Measurements from ENCODE around the gene KRTAP5-6.
"Not testable (repeated sequence)": the region's sequence is repeated elsewhere in the genome, so short reads cannot be mapped to it uniquely, and the experiment has no call there.

KRTAP5-6 gene

DNA sequence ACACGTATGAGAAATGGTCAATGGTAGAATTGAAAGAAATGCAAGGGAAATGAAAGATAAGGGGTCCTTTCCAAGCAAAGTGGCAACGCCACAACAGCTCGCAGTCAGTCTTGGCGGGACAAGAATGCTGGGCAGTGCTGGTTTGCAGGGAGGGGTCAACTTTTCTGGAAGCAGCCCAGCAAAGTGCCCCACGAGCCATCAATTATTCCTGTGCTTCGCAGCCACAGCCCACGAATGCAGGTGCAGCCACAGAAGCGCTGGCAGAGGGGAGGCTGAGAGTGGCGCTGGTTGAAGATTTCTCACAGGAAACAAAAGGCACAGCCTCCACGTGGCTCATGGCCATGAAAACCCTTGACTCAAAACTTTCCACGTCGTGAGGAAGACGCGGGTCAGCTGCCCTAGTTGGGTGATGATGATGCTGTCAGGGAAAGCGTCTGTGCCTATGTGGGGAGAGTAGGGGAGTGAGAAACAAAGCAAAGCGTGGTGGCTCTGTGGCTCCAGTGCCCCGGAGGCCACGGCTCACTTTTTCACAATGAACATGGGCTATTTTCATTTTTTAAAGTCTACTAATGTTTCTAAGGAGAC is 34.2 kb upstream of the KRTAP5-6 start:
- not testable (repeated sequence) for DNase-seq

- DNase-seq: no peak
Measured at GRCh38 chr11:1665313-1665712, 31.7 kb upstream of the KRTAP5-6 start.

GRCh38 chr11:1667121-1667850 is 29.7 kb upstream of the KRTAP5-6 start:
- no peak for DNase-seq

DNA sequence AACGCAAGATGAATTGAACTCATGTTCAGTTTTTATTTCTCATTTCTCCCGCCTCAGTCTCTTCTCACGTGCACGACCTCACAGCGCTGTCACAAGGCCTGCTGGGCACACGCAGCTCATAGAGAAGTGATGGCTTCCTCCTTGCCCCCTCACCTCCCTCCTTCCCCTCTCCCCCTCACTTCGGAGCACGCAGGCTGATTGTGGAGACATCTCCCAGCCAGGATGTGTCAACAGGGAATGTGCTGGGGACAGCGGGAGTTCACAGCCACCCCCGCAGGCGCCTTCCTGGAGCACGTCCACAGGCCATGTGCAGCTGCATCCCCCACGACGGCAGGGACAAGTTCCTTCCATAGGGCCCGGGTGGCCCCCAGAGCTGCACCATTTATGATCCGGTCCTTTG is 29.1 kb upstream of the KRTAP5-6 start:
- DNase-seq: no peak

GRCh38 chr11:1668911-1669473 is 28.0 kb upstream of the KRTAP5-6 start:
- no peak for DNase-seq

- no peak for DNase-seq
Measured at GRCh38 chr11:1669546-1670218, 27.3 kb upstream of the KRTAP5-6 start.

GRCh38 chr11:1670457-1670856 is 26.5 kb upstream of the KRTAP5-6 start:
- DNase-seq: not testable (repeated sequence)

DNA sequence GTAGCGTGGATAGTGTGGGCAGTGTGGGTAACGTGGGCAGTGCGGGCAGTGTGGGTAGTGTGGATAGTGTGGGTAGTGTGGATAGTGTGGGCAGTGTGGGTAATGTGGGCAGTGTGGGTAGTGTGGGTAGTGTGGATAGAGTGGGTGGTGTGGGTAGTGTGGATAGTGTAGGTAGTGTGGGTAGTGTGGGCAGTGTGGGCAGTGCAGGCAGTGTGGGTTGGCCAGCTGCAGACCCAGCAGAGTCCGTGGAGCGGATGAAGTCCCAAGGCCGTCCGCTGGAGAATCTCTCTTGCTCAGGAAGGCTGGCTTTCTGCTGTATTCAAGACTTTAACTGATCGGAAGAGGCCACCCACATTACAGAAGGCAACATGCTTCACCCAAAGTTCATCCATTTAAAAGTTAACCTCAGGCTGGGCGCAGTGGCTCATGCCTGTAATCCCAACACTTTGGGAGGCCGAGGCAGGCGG is 26.1 kb upstream of the KRTAP5-6 start:
- DNase-seq: no peak

DNA sequence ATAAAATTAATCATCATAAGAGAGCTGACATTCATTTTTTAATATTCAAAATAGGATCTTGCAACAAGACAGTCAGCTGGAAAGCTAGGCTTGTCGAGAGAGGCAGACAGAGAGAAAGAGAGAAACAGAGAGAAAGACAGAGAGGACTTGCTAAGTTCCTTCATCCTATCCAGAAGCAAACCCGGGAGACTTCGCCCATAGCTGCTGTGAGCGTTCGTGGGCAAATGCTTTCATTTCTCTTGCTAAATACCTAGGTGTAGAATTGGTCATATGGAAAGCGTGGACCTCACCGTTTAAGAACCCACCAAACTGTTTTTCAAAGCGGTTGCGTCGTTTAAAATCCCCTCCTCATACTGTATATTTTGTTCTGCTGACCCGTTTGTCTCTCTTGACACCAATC is 25.3 kb upstream of the KRTAP5-6 start:
- DNase-seq: no peak

GRCh38 chr11:1672613-1673350 is 24.2 kb upstream of the KRTAP5-6 start:
- DNase-seq: no peak

DNA sequence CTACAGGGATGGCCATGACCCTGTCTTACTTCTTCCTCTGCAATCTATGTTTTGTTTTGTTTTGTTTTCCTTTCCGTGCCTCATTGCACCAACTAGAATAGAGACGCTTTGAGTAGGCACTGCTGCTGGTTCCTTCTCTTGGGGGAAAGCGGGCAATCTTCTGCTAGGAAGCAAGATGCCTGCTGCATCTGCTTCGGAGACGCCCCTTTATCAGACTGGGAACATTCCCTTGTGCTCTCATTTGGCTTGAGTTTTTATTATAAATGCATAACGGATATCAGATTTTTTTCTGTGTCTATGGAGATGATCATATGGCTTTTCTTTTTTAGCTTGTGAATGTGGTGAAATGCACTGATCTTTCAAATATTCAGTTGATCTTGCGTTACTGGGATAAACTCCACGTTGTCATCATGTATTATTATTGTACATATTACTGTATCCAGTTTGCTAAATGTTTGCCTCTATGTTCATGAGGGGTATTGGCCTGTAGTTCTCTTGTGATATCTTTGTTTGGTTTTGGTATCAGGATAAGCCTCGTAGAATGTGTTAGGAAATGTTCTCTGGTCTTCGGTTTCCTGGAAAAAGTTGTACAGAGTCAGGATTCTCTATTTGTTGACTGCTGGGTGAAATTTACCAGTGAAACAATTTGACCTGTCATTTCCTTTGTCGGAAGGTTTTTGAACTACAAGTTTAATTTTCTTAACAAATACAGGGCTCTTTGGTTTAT is 23.4 kb upstream of the KRTAP5-6 start:
- DNase-seq: no peak

DNA sequence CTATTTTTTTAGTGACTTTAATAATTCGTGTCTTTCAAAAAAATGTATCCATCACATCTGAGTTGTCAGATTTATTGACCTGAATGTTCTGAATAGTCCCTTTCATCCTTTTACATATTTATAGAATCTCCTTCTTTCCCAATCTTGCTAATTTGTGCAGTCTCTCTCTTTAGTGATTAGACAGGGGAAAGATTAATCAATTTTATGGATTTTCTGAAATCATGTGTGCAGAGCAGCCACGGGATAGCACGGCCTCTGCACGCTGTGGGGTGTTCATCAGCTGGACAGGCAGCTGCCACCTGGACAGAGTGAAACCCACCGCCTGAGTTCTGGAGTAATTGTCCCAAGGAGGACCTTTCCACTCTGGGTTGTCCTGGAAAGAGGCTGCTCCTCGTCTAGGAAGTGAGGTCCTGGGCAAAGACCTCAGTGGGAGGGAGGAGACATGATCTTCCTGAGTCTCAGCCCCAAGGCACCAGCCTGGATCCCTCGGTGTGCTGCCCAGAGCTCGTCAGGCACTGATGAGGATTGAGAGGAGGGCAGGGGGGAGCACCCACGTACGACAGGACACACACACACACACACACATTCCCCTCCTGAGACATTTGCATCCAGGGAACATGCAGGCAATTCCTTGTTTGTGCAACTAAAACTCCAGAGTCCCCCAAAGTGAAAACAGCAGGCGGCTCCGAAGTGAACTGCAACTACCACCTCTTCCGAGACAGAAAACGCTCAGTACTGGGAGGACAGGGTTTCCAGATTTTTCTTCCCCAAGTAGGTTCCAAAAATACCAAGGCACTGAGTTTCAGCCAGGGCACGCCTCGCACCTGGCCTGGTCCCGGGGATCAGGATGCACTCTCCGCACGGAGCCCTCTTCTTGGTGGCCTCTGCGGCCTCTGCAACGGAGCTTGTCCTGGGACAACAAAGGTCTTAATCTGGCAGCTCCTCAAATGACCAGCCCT is 22.5 kb upstream of the KRTAP5-6 start:
- DNase-seq: no peak

DNA sequence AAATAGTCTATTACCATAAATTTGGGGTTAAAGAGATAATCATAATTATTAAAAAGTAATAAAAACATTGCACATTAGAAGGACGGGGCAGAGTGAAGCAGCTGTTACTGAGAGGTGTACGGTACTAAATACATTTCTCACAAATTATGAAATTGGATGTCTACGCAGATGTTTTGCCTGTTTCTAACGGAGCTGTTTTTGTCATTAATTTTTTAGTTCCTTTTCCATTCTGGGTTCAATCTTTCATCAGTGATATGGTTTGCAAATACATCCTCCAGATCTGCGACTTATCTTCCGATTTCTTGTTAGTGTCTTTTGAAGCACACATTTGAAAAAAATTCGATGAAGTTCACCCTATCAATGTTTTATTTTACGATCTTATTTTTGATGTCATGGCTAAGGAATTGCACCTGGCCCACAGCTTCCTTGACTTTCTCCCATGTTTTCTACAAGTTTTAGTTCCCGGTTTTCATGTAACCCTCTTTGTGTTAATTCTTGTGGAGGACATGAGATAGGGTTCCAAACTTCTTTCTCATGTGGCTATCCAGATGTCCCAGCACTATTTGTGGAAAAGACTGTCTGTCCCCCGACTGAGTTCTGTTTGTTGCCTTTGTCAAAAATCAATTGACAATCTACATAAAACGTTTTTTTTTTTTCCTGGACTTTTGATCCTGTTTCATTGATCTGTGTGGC is 21.3 kb upstream of the KRTAP5-6 start:
- no peak for DNase-seq

DNA sequence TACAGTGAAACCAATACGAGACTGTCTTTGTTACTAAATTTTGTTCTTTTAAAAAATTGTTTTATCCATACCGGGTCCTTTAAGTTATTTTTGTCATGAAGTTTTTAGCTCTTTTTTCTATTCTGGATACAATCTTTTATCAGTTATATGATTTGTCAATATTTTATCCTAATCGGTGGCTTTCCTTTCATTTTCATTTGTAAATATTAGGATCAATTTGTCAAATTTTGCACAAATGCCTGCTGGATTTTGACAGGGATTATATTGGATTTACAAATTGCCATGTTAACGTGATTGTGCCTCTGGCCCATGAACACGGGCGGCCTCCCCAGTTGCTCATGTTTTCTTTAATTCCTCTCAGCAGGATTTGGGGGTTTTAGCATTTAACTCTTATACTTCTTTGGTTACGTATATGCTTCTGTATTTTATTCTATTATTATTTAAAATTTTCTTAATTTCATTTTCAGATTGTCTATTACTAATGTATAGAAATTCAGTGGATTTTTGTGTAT is 20.7 kb upstream of the KRTAP5-6 start:
- DNase-seq: no peak

GRCh38 chr11:1679881-1680280 is 17.1 kb upstream of the KRTAP5-6 start:
- DNase-seq: no peak

- DNase-seq: no peak
Measured at GRCh38 chr11:1682225-1682905, 14.6 kb upstream of the KRTAP5-6 start.

DNA sequence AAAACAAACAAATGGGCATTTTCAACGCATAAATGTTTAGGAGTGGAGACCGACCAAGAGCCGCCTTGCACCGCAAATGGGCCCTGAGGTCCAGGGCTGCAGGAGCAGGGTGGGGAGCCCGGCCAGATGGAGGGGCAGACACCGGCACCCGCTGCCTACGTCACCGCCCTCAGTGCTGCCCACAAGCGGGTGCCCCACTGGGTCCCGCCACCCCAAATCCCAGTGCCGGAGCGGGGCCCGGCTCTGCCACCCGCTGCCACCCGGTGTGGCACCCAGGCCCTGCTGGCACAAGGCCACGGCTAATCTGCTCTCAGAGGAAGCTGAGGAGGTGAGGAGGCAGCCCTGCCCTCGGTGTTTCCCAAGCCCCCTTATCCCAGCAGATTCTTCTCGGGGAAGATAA is 13.8 kb upstream of the KRTAP5-6 start:
- DNase-seq: not testable (repeated sequence)

- DNase-seq: not testable (repeated sequence)
Measured at GRCh38 chr11:1683904-1684572, 13.0 kb upstream of the KRTAP5-6 start.
